SK-N-SH (cell line): ENCODE results near the gene TMEM231. TPM values are rescaled to one million over a fixed set of nuclear protein-coding genes. Genes with fewer than 3 reads are reported as not detected.
"Not testable (repeated sequence)": the region's sequence is repeated elsewhere in the genome, so short reads cannot be mapped to it uniquely, and the experiment has no call there.

Source experiments
- CTCF ChIA-PET: fragments of 300-600, 350-600 bp; formaldehyde crosslinking; extraction: SDS; loops from one replicate; lab custom pipeline; 2021; lab: Yijun Ruan, JAX
- POLR2A ChIA-PET: fragments of 350-600 bp; sonication (Branson Sonifier 250); formaldehyde crosslinking; extraction: SDS; loops from one replicate; lab custom pipeline; 2020; ENCODE audit warnings: antibody characterized with exemption, inconsistent platforms; lab: Yijun Ruan, JAX
- DNase-seq: peaks from one replicate; pipeline ENCODE4 v3.0.0; 2012
- H2AFZ ChIP-seq: fragments of 200-600 bp; sonication (generic); 2 replicates; pipeline ENCODE4 v1.8.1; 2016; ENCODE audit warnings: antibody characterized with exemption, mild to moderate bottlenecking, low read depth
- H3F3A ChIP-seq: fragments of 200-600 bp; sonication (generic); replicated peaks from 2 replicates; pipeline ENCODE3; 2016; ENCODE audit warnings: antibody characterized with exemption, mild to moderate bottlenecking; ENCODE audit not compliant: insufficient read depth
- H3K27ac ChIP-seq, 2 experiments: fragments of 200-500 bp in 1 of 2; fragments of 200-600 bp in 1 of 2; sonication (Bioruptor generic) in 1 of 2; sonication (generic), shearing (Covaris generic) in 1 of 2; 2 replicates each; pipeline versions ENCODE4 v1.5.1 to v1.6.1; 2014 to 2016; ENCODE audit warnings: low read depth in 2 of 2, inconsistent platforms in 1 of 2, low read length in 1 of 2, mild to moderate bottlenecking in 1 of 2, mixed read lengths in 1 of 2
- H3K27me3 ChIP-seq: fragments of 200-600 bp; sonication (generic), shearing (Covaris generic); 2 replicates; pipeline ENCODE4 v1.6.1; 2016; ENCODE audit warnings: mixed run types; ENCODE audit not compliant: insufficient read depth
- H3K36me3 ChIP-seq, 2 experiments: fragments of 200-500 bp in 1 of 2; fragments of 200-600 bp in 1 of 2; sonication (Bioruptor generic) in 1 of 2; sonication (generic) in 1 of 2; replicated peaks in 1 of 2; 2 replicates each; pipeline versions ENCODE3 to v1.5.1; 2014 to 2016; ENCODE audit warnings: low read length in 1 of 2, mild to moderate bottlenecking in 1 of 2; ENCODE audit not compliant: insufficient read depth in 2 of 2, control insufficient read depth in 1 of 2
- H3K4me1 ChIP-seq, 2 experiments: fragments of 200-500 bp in 1 of 2; fragments of 200-600 bp in 1 of 2; sonication (Bioruptor generic) in 1 of 2; sonication (generic), shearing (Covaris generic) in 1 of 2; 2 replicates each; pipeline versions ENCODE4 v1.5.1 to v1.6.1; 2014 to 2016; ENCODE audit warnings: low read depth in 1 of 2, low read length in 1 of 2, mixed run types in 1 of 2; ENCODE audit not compliant: insufficient read depth in 2 of 2, control insufficient read depth in 1 of 2
- H3K4me2 ChIP-seq: fragments of 200-600 bp; sonication (generic), shearing (Covaris generic); 2 replicates; pipeline ENCODE4 v1.6.1; 2017; ENCODE audit warnings: mixed run types
- H3K4me3 ChIP-seq, 2 experiments: fragments of 200-500 bp in 1 of 2; fragments of 200-600 bp in 1 of 2; sonication (Bioruptor generic) in 1 of 2; sonication (generic), shearing (Covaris generic) in 1 of 2; 2 replicates each; pipeline versions ENCODE4 v1.5.1 to v1.8.1; 2014 to 2016; ENCODE audit warnings: low read depth in 2 of 2, inconsistent platforms in 1 of 2, low read length in 1 of 2, mild to moderate bottlenecking in 1 of 2, mixed read lengths in 1 of 2, moderate library complexity in 1 of 2
- H3K79me2 ChIP-seq: fragments of 200-600 bp; sonication (generic); 2 replicates; pipeline ENCODE4 v1.8.1; 2017; ENCODE audit warnings: mild to moderate bottlenecking; ENCODE audit not compliant: insufficient read depth
- H3K9ac ChIP-seq: fragments of 200-600 bp; sonication (generic); 2 replicates; pipeline ENCODE4 v1.6.1; 2017; ENCODE audit warnings: mixed run types
- H3K9me2 ChIP-seq: fragments of 200-600 bp; sonication (generic); 2 replicates; pipeline ENCODE4 v1.6.1; 2017; ENCODE audit warnings: mixed run types
- H3K9me3 ChIP-seq: fragments of 200-600 bp; sonication (generic); 2 replicates; pipeline ENCODE4 v1.6.1; 2017; ENCODE audit warnings: mixed run types, mild to moderate bottlenecking, moderate library complexity
- H4K20me1 ChIP-seq: fragments of 200-600 bp; sonication (generic); 2 replicates; pipeline ENCODE4 v1.6.1; 2017; ENCODE audit warnings: mild to moderate bottlenecking, mixed run types; ENCODE audit not compliant: insufficient read depth
- CHD2 ChIP-seq: fragments of 150-350 bp; IDR thresholded peaks from 2 replicates; pipeline ENCODE4 v1.6.1; 2018; ENCODE audit warnings: low read length; ENCODE audit not compliant: partially characterized antibody
- ELF1 ChIP-seq: IDR thresholded peaks from 2 replicates; pipeline ENCODE4 v1.4.0; 2012
- MEF2A ChIP-seq: IDR thresholded peaks from 2 replicates; pipeline ENCODE4 v1.4.0; 2012; ENCODE audit warnings: low read depth, borderline replicate concordance
- MXI1 ChIP-seq: IDR thresholded peaks from 2 replicates; pipeline ENCODE4 v1.6.1; 2012; ENCODE audit warnings: mild to moderate bottlenecking, low read depth, low read length, improper control_type of control experiment
- NRF1 ChIP-seq: IDR thresholded peaks from 2 replicates; pipeline ENCODE4 v1.6.1; 2012; ENCODE audit warnings: low read depth, mild to moderate bottlenecking, low read length
- RAD21 ChIP-seq: IDR thresholded peaks from 2 replicates; pipeline ENCODE4 v1.6.1; 2012; ENCODE audit warnings: mild to moderate bottlenecking, low read length
- RCOR1 ChIP-seq: fragments of 150-350 bp; IDR thresholded peaks from 2 replicates; pipeline ENCODE4 v1.6.1; 2017; ENCODE audit warnings: antibody characterized with exemption, low read length
- SMC3 ChIP-seq: IDR thresholded peaks from 2 replicates; pipeline ENCODE4 v1.6.1; 2012; ENCODE audit warnings: low read depth, low read length, improper control_type of control experiment
- TAF1 ChIP-seq: IDR thresholded peaks from 2 replicates; pipeline ENCODE4 v1.6.1; 2012; ENCODE audit warnings: low read depth, mild to moderate bottlenecking, low read length, moderate library complexity, borderline replicate concordance
- TCF12 ChIP-seq: IDR thresholded peaks from 2 replicates; pipeline ENCODE4 v1.4.0; 2012
- WGBS: methylation state at CpG from one replicate; pipeline ENCODE4 v1.1.6; 2017; ENCODE audit warnings: low lambda C conversion rate; 5-methylcytosine and 5-hydroxymethylcytosine counted together
- polyA plus RNA-seq, 3 experiments: library from polyadenylated mRNA; depleted of rRNA; stranded (reverse); fragments of >200 nt; gene quantifications; 2 replicates each; pipeline ENCODE4 v1.2.3, GENCODE V29; 2012
- TF ChIP-seq, protein P1 (sequence below): fragments of 200-600 bp; sonication (generic); IDR thresholded peaks from 2 replicates; pipeline ENCODE4 v1.6.1; 2017; ENCODE audit warnings: antibody characterized with exemption, mild to moderate bottlenecking, moderate library complexity

Gene TMEM231
- polyA plus RNA-seq, 1 of the 3 experiments (the other 2 are of a cell fraction) = 18.1 TPM

DNA sequence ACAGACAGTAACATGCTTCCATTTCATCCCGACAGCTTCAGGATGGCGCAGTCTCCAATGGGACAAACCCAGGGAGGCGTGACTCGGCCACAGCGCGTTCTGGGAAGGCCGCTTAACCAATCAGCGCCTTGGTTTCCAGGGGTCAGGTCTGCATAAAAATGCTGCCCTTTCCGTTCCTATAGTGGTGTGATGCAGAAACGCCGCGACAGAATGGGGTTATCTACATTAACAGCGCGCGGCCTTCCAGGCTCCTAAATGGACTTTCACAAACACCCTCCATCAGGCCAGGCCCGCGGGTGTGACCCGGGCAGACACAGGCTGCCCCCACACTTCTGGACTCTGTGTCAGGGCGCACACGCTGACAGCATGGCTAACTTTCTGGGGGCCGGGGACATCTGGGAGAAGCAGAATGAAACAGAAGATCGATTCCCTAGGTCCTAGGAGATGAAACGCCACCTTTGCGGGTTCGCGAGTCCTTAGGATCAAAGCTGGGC, 792 bp downstream of the TMEM231 start (continued):
- TF ChIP-seq MXI1 (peak; percentile 97), NRF1 (no peak)
- TF ChIP-seq, all 33 proteins: peak for 8

DNA sequence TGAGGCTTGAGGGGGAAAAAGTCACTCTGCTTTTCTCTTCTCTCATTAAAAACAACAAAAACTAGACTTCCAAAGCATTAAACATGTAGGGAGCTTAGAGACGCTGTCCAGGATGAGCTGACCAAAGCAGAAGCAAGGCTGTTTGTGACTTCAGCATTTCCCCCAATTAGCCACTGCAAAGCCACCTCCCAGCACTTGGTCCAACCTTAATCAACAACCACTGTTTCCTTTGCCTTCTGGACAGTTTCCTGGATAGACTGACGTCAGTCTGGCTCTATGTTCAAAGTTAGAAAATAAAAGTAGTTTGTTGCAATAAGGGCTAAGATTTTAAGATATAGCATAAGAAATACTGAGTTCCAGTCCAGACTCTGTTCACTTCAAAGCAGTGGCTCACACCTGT, 3.1 kb downstream of the TMEM231 start:
- H3K4me3 ChIP-seq = no peak overlapping the region
- TF ChIP-seq RCOR1 = no peak
- no peak for TF ChIP-seq MEF2A
- TF ChIP-seq TAF1 = no peak
- no peak for TF ChIP-seq ELF1
- TF ChIP-seq RAD21 = no peak
- TF ChIP-seq CHD2 = no peak
- TF ChIP-seq, all 33 proteins: peak for 0
- ChIA-PET POLR2A (no interaction called here), CTCF (interaction anchor here (1.4 to 3.6 kb wide), 2 partner anchors 36 to 88 kb away, joined by 4 to 16 read pairs; no protein-coding TSS in a partner anchor)
- peaks cover 10% of the 10 kb centered on the region for H3F3A ChIP-seq
- H3K27ac ChIP-seq = no peak overlapping the region
- no peaks in the 10 kb centered on the region for H3K27me3 ChIP-seq
- no peaks in the 10 kb centered on the region for H4K20me1 ChIP-seq
- no peak overlapping the region for H2AFZ ChIP-seq
- no peaks in the 10 kb centered on the region for H3K36me3 ChIP-seq
- H3K4me2 ChIP-seq = no peak overlapping the region
- H3K9me3 ChIP-seq = no peaks in the 10 kb centered on the region
- DNase-seq = no peak
- H3K79me2 ChIP-seq = peaks cover 8% of the 10 kb centered on the region; the same call in 1 of the 2 replicates
- peaks cover 4 to 6% of the 10 kb centered on the region in 2 experiments; a peak in 2 of 4 replicates for H3K4me1 ChIP-seq
- H3K9ac ChIP-seq = no peak overlapping the region
- no peaks in the 10 kb centered on the region for H3K9me2 ChIP-seq
- WGBS = 93% methylated on average over 2 of the region's 2 CpGs

DNA sequence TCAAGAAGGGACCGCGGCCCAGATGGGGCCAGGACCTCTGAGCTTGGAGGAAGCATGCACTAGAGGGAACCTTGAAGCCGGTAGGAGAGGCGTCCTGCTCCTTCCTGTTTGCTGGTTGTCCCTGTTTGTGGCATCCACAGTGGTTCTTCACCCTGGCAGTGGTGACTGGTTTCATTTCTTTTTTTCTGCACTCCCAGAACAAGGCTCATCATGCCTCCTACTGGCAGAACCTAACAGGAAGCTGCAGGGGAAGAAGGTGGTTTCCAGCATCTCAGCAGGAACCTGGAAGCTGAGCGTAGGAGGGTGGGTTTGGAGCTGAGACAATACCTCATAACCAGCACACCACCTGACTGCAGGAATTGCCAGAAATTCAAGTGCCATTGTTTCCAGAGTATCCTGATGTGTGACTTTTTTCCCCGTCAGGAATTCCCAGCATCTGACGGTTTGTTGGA, 5.8 kb downstream of the TMEM231 start:
- 96% methylated on average over 5 of the region's 7 CpGs for WGBS
- peak; percentile 51 for TF ChIP-seq RAD21
- TF ChIP-seq, protein P1, sequence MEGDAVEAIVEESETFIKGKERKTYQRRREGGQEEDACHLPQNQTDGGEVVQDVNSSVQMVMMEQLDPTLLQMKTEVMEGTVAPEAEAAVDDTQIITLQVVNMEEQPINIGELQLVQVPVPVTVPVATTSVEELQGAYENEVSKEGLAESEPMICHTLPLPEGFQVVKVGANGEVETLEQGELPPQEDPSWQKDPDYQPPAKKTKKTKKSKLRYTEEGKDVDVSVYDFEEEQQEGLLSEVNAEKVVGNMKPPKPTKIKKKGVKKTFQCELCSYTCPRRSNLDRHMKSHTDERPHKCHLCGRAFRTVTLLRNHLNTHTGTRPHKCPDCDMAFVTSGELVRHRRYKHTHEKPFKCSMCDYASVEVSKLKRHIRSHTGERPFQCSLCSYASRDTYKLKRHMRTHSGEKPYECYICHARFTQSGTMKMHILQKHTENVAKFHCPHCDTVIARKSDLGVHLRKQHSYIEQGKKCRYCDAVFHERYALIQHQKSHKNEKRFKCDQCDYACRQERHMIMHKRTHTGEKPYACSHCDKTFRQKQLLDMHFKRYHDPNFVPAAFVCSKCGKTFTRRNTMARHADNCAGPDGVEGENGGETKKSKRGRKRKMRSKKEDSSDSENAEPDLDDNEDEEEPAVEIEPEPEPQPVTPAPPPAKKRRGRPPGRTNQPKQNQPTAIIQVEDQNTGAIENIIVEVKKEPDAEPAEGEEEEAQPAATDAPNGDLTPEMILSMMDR = peak; percentile 45; the same call in 1 of the 2 replicates
- no peak for TF ChIP-seq ELF1
- TF ChIP-seq TCF12 = no peak
- peak; percentile 35; the same call in 1 of the 2 replicates for TF ChIP-seq SMC3
- TF ChIP-seq, all 33 proteins: peak for 3
- ChIA-PET CTCF (interaction anchor here (0.7 to 3.4 kb wide), 10 partner anchors 9 to 85 kb away, joined by 3 to 17 read pairs (median 4); partner anchors contain the start of genes CHST5 and GABARAPL2), POLR2A (no interaction called here)
- H3K9me2 ChIP-seq = no peaks in the 10 kb centered on the region
- no peaks in the 10 kb centered on the region; a peak in 1 of 4 replicates for H3K4me1 ChIP-seq
- H3K9ac ChIP-seq = no peak overlapping the region
- peaks cover 8% of the 10 kb centered on the region; the same call in 1 of the 2 replicates for H3K79me2 ChIP-seq
- no peaks in the 10 kb centered on the region for H3K36me3 ChIP-seq
- H3K4me3 ChIP-seq = no peak overlapping the region
- H3K27ac ChIP-seq = no peak overlapping the region
- H3K4me2 ChIP-seq = no peak overlapping the region
- no peak for DNase-seq
- H2AFZ ChIP-seq = no peak overlapping the region
- H3K27me3 ChIP-seq = no peaks in the 10 kb centered on the region
- peaks cover 6% of the 10 kb centered on the region for H3F3A ChIP-seq
- no peaks in the 10 kb centered on the region for H4K20me1 ChIP-seq
- no peaks in the 10 kb centered on the region for H3K9me3 ChIP-seq

DNA sequence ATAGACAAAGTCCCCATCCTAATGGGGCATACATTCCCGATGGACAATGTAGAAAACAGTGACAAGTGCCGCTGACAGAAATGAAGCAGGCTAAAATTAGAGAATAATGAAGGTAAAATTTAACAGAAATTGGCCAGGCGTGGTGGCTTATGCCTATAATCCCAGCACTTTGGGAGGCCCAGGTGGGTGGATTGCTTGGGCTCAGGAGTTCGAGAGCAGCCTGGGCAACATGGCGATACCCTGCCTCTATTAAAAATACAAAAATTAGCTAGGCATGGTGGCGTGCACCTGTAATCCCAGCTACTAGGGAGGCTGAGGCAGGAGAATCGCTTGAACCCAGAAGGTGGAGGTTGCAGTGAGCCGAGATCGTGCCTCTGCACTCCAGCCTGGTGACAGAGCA, 7.6 kb downstream of the TMEM231 start:
- POLR2A ChIA-PET = not testable (repeated sequence)
- CTCF ChIA-PET = interaction anchor here (3.4 kb wide), 1 partner anchor 13 kb away, joined by 17 read pairs; the partner anchor contains the start of gene CHST5

More for the DNA sequence above, 7.6 kb downstream of the TMEM231 start:
- not testable (repeated sequence) for H3F3A ChIP-seq, H3K79me2 ChIP-seq, H3K27me3 ChIP-seq, H3K4me3 ChIP-seq, H3K4me1 ChIP-seq, H3K36me3 ChIP-seq, H3K4me2 ChIP-seq, H2AFZ ChIP-seq, H3K9me2 ChIP-seq, H3K9me3 ChIP-seq, H3K9ac ChIP-seq, H3K27ac ChIP-seq, H4K20me1 ChIP-seq, DNase-seq
- 94% methylated on average over 9 of the region's 9 CpGs for WGBS
